Parathyroid adenoma (tissue), 2 donors: ENCODE results near the gene RGS17.
"Not testable (repeated sequence)": the region's sequence is repeated elsewhere in the genome, so short reads cannot be mapped to it uniquely, and the experiment has no call there.

Experiments
- H2AFZ ChIP-seq: fragments of 300-600 bp; sonication (generic); one replicate; pipeline ENCODE4 v1.7.0; 2017; ENCODE audit warnings: antibody characterized with exemption, mild to moderate bottlenecking
- H3K27ac ChIP-seq: fragments of 300-600 bp; sonication (generic); one replicate; pipeline ENCODE4 v1.7.0; 2017
- H3K27me3 ChIP-seq: fragments of 300-600 bp; sonication (generic); one replicate; pipeline ENCODE4 v1.7.0; 2017; ENCODE audit warnings: low read length; ENCODE audit not compliant: control insufficient read depth, insufficient read depth
- H3K36me3 ChIP-seq: fragments of 300-600 bp; sonication (generic); one replicate; pipeline ENCODE4 v1.7.0; 2017; ENCODE audit warnings: low read length; ENCODE audit not compliant: control insufficient read depth, insufficient read depth
- H3K4me1 ChIP-seq: fragments of 300-600 bp; sonication (generic); one replicate; pipeline ENCODE4 v1.7.0; 2017; ENCODE audit warnings: control low read depth
- H3K4me2 ChIP-seq: fragments of 300-600 bp; sonication (generic); one replicate; pipeline ENCODE4 v1.7.0; 2017; ENCODE audit warnings: low read length
- H3K4me3 ChIP-seq: fragments of 300-600 bp; sonication (generic); one replicate; pipeline ENCODE4 v1.7.0; 2017; ENCODE audit warnings: low read depth, low read length
- H3K79me2 ChIP-seq: fragments of 300-600 bp; sonication (generic); one replicate; pipeline ENCODE4 v1.7.0; 2017; ENCODE audit warnings: control low read depth
- H3K9ac ChIP-seq: fragments of 300-600 bp; sonication (generic); one replicate; pipeline ENCODE4 v1.7.0; 2017; ENCODE audit warnings: mild to moderate bottlenecking
- H3K9me3 ChIP-seq: fragments of 300-600 bp; sonication (generic); one replicate; pipeline ENCODE4 v1.7.0; 2017; ENCODE audit warnings: low read length; ENCODE audit not compliant: control insufficient read depth
- TF ChIP-seq, protein P1 (sequence below): fragments of 300-600 bp; sonication (generic); IDR thresholded peaks from one replicate; pipeline ENCODE4 v1.7.0; 2017; ENCODE audit warnings: antibody characterized with exemption, mild to moderate bottlenecking
- donor health status: primary hyperparathyroidism.

The RGS17 gene

DNA sequence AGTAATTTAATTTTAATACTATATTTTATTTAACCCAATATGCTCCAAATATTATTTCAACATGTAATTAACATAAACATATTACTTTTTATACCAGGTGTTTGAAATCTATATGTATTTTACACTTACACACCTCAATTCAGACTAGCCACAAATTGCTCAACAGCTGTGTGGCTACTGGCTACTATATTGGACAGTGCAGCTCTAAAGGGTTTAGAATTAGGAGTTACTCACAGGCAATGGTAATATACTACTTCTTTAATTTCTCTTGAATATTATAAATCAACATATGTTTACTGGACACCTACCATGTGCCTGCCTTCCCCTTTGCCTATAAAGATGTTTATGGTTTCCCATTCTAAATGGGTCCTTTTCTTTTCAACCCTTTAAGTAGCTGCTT lies 130.8 kb downstream of the RGS17 start:
- no peaks in the 10 kb centered on the region for H3K4me1 ChIP-seq
- no peak overlapping the region for H3K4me3 ChIP-seq
- H3K9me3 ChIP-seq: no peaks in the 10 kb centered on the region
- H3K27ac ChIP-seq: no peak overlapping the region
- peaks cover 23% of the 10 kb centered on the region for H3K79me2 ChIP-seq
- no peaks in the 10 kb centered on the region for H3K27me3 ChIP-seq
- no peak overlapping the region for H2AFZ ChIP-seq
- no peak overlapping the region for H3K9ac ChIP-seq
- H3K4me2 ChIP-seq: no peak overlapping the region
- TF ChIP-seq, protein P1, sequence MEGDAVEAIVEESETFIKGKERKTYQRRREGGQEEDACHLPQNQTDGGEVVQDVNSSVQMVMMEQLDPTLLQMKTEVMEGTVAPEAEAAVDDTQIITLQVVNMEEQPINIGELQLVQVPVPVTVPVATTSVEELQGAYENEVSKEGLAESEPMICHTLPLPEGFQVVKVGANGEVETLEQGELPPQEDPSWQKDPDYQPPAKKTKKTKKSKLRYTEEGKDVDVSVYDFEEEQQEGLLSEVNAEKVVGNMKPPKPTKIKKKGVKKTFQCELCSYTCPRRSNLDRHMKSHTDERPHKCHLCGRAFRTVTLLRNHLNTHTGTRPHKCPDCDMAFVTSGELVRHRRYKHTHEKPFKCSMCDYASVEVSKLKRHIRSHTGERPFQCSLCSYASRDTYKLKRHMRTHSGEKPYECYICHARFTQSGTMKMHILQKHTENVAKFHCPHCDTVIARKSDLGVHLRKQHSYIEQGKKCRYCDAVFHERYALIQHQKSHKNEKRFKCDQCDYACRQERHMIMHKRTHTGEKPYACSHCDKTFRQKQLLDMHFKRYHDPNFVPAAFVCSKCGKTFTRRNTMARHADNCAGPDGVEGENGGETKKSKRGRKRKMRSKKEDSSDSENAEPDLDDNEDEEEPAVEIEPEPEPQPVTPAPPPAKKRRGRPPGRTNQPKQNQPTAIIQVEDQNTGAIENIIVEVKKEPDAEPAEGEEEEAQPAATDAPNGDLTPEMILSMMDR: no peak
- no peaks in the 10 kb centered on the region for H3K36me3 ChIP-seq

DNA sequence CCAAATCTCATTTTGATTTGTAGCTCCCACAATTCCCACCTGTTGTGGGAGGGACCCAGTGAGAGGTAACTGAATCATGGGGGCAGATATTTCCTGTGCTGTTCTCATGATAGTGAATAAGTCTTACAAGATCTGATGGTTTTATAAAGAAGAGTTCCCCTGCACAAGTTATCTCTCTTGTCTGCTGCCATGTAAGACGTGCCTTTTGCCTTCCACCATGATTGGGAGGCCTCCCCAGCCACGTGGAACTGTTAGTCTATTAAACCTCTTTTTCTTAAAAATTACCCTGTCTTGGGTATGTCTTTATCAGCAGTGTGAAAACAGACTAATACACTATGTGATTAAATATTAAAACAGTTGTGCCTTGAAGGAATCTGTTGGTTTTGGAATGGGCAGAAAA lies 131.5 kb downstream of the RGS17 start:
- not testable (repeated sequence) for H3K4me3 ChIP-seq, H3K4me1 ChIP-seq, H3K27me3 ChIP-seq, H3K27ac ChIP-seq, H3K9ac ChIP-seq, H2AFZ ChIP-seq, H3K36me3 ChIP-seq, H3K4me2 ChIP-seq, H3K9me3 ChIP-seq
- peaks cover 23% of the 10 kb centered on the region for H3K79me2 ChIP-seq

- TF ChIP-seq, protein P1: no peak
- Histone ChIP-seq H3K36me3 (no peaks in the 10 kb centered on the region), H3K4me1 (no peaks in the 10 kb centered on the region), H2AFZ (no peak overlapping the region), H3K27ac (no peak overlapping the region), H3K27me3 (no peaks in the 10 kb centered on the region), H3K9me3 (no peaks in the 10 kb centered on the region), H3K4me2 (no peak overlapping the region), H3K79me2 (peaks cover 8% of the 10 kb centered on the region), H3K9ac (no peak overlapping the region), H3K4me3 (no peak overlapping the region)
Observed at GRCh38 chr6:152993847-152994246, 137.2 kb downstream of the RGS17 start.

DNA sequence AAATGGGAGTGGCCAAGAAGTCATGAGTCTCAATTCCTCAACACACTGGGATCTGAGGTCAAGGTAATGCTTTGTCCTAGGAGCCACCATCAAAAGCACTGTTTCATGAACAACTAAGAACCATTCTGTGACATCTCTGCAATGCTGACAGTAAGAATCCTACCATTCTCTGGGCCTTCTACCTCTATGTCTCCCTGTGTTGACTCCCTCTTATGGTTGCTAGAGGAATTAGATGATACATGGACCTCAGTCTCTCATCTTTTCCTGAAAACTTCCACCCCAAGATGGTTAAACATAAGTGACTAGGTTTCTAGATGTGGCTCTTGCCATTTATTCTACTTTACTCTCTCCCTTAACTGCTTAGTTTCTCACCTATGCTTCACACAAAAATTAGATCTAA lies 137.7 kb downstream of the RGS17 start:
- H2AFZ ChIP-seq: no peak overlapping the region
- no peak overlapping the region for H3K4me3 ChIP-seq
- TF ChIP-seq, protein P1: no peak
- no peaks in the 10 kb centered on the region for H3K36me3 ChIP-seq
- H3K9ac ChIP-seq: no peak overlapping the region
- no peaks in the 10 kb centered on the region for H3K9me3 ChIP-seq
- H3K4me2 ChIP-seq: no peak overlapping the region
- H3K79me2 ChIP-seq: peaks cover 8% of the 10 kb centered on the region
- H3K27me3 ChIP-seq: no peaks in the 10 kb centered on the region
- H3K27ac ChIP-seq: no peak overlapping the region
- H3K4me1 ChIP-seq: no peaks in the 10 kb centered on the region

GRCh38 chr6:152986978-152987377 lies 144.1 kb downstream of the RGS17 start:
- Histone ChIP-seq H3K36me3 (no peaks in the 10 kb centered on the region), H2AFZ (no peak overlapping the region), H3K9me3 (no peaks in the 10 kb centered on the region), H3K27ac (no peak overlapping the region), H3K79me2 (peaks cover 8% of the 10 kb centered on the region), H3K4me2 (no peak overlapping the region), H3K27me3 (no peaks in the 10 kb centered on the region), H3K9ac (no peak overlapping the region), H3K4me1 (peaks cover 13% of the 10 kb centered on the region), H3K4me3 (no peak overlapping the region)
- TF ChIP-seq, protein P1: no peak

GRCh38 chr6:152985300-152985699 lies 145.8 kb downstream of the RGS17 start:
- not testable (repeated sequence) for H2AFZ ChIP-seq, H3K9ac ChIP-seq, H3K4me2 ChIP-seq, H3K27me3 ChIP-seq, H3K4me3 ChIP-seq, H3K9me3 ChIP-seq, H3K27ac ChIP-seq, H3K36me3 ChIP-seq
- Histone ChIP-seq H3K4me1 (peaks cover 13% of the 10 kb centered on the region), H3K79me2 (peaks cover 15% of the 10 kb centered on the region)
